Activated CD8-positive, alpha-beta memory T cell treated with anti-CD3 and anti-CD28 coated beads, Interleukin-2, amount 50 U/mL, for 4 hours (primary cell): ENCODE measurements around the gene RPRD1B.
"Not testable (repeated sequence)": the region's sequence is repeated elsewhere in the genome, so short reads cannot be mapped to it uniquely, and the experiment has no call there.

Experiments
- DNase-seq: peaks from one replicate; pipeline ENCODE4 v3.0.0-alpha.2; 2020

Gene RPRD1B

DNA sequence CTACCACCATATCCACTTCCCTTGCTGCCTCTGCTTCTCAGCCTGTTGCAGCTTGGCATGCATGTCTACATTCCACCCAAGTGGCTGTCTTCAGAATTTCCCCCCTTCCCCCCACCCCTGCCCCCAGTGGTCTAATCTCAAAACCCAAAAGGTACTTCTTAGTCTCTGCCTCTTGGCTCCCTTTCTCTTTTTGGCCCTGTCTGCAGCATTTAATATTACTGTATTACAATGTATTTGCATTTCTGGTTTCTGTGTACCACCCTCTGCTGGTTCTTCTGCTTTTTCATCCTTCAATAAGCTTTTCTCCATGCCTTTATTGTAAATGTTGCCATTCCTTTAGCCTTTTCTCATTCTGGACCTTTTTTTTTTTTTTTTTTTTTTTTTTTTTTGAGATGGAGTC, 43.0 kb downstream of the RPRD1B start:
- DNase-seq: no peak

DNA sequence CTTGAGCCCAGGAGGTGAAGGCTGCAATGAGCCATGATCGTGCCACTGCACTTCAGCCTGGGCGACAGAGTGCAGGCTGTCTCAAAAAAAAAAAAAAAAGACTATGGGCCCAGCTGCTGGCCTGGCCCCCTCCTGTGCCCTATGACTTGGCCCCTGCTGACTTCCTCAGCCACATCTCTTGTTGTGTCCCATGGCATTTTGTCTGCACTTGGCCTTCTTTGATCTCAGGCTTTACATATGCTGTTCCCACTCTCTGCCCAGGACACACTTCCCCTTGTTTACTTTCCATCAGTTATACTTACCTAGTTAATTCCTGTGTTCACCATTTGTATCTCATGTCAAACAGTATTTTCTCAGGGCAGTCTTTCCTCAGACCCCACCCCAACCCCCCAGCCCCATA, 44.5 kb downstream of the RPRD1B start:
- DNase-seq: no peak

DNA sequence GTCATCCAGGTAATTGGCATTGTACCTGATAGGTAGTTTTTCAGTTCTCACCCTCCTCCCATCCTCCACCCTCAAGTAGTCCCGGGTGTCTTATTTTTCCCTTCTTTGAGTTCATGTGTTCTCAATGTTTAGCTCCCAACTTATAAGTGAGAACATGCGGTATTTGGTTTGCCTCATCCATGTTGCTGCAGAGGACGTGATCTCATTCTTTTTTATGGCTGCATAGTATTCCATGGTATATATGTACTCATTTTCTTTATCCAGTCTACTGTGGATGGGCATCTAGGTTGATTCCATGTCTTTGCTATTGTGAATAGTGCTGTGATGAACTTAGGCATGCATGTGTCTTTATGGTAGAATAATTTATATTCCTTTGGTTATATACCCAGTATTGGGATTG, 45.8 kb downstream of the RPRD1B start:
- no peak for DNase-seq

GRCh38 chr20:38081575-38081974, 48.0 kb downstream of the RPRD1B start:
- no peak for DNase-seq

DNA sequence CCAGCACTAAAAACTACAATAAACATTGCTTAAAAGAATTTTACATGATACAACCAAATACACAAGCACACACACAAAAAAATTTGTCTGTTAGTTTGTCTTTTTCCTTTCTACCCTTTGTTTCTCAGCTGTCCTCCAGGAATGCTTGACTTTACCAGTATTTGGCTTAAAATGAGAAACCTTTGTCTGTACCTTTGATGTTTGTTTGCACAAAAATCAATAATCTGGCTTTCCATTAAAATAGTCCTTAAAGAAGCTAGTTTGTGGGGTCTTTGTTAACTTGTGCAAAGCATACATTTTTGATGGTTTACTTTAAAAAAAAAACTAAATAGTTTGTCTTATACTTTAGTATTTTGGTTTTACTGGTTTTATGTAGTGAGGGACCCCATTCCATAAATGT, 49.3 kb downstream of the RPRD1B start:
- no peak for DNase-seq

DNA sequence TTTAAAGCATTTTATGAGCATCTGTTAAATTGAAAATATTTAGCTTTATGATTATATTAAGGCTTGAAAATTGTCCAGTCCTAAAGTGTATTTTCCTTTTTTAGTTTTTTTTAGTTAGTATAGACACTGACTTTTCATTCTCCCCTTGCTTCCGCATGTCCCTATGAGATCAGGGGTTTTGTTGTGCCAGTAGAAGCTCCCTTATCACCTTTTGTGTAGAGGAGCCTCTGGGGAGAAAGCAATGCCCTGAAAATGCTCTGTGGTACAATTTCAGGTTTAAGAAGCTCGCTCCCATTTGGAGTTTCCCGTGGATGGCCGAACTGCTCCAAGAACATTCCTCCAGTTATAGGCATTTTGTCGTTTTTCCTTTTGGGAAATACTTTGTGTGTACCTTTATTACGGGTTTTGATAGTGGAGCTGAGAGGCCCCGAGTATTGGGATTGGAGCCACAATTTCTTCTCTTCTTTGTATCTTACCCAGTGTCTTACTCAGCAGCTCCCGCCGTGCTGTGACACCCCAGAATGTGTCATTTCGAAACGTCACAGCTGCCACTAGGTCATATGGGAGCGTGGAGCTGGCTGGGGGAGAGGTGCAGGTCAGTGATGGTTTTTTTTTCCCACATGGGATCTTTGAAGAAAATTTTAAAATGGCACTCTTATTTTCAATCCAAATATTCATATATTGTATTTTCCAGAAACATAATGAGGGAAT, 49.9 kb downstream of the RPRD1B start:
- no peak for DNase-seq

DNA sequence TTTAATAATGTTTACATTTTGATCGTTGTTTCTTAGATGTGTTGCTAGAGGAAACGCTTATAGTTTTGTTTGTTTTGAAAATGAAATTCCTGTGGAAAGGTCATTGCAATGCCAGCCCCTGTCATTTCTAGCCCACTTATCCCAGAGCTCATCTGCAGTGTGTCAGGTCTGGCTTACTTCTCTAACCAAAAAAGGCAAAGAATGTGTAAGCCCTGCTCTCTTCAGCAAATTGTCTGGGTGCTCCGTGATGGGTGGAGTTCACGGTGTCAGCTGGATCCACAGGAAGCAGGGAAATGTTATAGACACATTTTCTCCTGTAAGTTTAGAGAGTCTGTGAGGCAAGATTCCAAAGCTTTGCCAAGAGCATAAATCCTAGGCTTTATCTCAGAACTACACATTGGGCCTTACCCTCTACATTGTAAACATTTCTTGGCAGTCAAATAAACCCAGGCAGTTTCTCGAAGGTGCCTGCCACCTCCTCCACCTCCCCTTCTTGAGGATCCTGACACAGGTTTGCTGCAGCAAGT, 50.9 kb downstream of the RPRD1B start:
- no peak for DNase-seq

- DNase-seq: no peak
These were observed 51.5 kb downstream of the RPRD1B start for GRCh38 chr20:38085026-38085425.

DNA sequence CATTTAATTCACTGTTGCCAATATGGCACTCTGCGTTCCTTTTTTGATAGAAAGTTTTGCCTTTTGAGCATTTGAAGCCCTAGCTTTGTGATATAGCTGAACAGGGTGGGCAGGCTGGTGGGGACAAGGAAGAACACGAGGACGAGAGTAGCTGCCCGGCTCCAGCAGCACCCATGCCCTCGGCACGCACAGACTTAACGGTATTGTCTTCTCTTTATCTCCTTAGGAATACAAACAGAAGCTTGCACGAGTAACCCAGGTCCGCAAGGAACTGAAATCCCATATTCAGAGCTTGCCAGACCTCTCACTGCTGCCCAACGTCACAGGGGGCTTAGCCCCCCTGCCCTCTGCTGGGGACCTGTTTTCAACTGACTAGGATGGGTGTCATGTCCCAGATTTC, 56.0 kb downstream of the RPRD1B start:
- no peak for DNase-seq

GRCh38 chr20:38090061-38090460, 56.5 kb downstream of the RPRD1B start:
- DNase-seq: no peak

DNA sequence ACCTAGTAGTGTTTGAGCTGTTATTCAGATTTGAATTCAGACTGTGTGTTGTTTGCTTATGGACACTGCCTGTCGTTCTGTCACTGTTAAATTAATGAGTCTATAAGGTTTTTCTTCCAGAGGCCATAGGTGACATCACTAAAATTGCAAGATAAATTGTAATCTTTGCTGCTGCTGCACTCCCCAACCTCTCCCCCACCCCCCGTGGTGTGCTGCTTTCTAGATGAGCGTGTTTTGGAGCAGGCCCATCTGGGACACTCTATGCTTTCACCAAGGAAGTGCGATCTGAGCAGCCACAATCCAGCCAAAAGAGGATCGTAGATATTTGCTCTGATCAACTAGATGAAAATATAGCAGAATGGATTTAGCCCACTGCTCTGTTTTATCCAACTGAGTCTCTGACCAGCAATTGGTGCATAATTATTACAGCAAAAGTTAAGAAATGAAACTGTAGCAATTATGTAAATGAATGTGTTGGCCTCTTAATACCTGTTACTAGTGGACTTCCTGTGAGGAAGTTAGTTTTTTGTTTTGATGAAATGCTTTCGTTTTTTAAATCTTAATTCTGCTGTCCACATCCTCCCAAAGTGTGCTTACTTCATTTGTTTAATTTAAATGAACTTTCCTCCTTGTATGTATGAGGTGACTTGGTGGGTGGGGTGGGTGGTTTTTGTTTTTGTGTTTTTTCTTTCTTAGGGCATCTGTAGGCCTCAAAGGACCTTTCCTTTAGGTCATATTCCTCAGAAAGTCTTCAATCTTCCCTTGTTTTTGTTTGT, 58.1 kb downstream of the RPRD1B start:
- DNase-seq: no peak

DNA sequence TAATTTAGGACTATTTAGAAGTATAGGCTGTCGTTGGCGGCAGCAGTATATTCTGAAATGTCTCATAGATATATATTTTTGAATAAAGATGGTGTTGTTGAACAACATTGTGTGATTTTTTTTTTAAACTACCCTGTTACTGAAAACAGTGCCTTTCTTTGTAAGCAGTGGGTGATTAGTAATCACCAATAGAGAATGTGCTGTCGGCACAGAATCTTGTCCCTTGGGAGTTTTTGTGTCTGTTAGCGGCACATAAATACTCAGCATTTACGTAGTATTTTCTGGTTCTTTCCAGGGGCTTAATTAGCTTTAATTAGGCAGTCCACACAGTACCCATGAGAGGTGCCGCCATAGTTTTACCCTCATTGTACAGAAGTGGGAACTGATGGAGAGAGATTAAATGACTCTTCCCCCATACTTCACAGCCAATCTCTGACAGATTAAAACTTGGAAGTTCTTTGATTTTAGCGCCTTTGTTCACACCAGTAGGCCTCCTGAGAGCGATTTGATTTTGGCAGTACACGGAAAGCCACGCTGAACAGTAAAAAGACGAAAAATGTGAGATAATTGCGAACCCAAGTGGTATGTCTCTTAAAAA, 58.8 kb downstream of the RPRD1B start:
- DNase-seq: no peak

- DNase-seq: no peak
These were observed 59.4 kb downstream of the RPRD1B start for GRCh38 chr20:38092915-38093314.

DNA sequence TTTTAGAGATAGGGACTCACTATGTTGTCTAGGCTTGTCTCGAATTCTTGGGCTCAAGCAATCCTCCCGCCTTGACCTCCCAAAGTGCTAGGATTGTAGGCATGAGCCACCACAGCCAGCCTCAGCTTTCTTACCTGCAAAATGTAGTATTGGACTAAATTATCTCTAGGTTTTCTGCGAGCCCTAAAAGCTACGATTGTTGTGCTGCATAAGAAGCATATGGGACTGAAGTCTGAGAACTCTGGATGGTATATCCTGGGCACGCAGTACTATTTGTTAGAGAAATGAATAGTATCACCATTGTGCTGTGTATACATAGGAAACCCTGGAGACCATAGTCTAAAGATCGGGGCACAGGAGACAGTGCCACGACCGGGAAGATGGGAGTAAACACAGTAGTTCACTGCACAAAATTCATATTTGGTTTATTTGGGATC, 60.1 kb downstream of the RPRD1B start:
- DNase-seq: no peak

DNA sequence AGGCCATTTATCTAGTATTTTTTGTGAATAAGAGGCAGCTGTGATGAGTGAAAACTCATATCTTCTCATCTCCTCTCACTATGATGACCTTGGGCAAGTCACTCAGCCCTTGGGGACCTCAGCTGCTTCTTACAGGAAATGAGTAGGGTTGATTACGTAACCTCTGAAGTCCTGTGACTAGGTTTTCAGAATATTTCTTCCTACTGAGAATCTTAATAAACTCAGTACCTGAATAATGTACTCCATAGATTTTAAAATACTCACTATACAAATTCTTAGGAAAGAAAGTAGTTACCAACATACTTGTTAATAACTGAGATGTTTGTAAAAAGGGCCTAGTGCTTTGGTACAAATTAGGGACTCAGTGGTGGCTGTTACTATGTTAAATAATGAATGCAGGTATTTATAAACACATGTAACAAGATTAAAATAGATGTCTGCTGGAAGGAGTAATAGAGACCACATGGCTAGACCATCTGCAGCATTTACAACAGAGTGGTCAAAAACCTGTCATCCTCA, 60.9 kb downstream of the RPRD1B start:
- DNase-seq: no peak

- no peak for DNase-seq
These were observed 61.6 kb downstream of the RPRD1B start for GRCh38 chr20:38095017-38095686.

- no peak for DNase-seq
These were observed 65.4 kb downstream of the RPRD1B start for GRCh38 chr20:38098952-38099351.

- not testable (repeated sequence) for DNase-seq
These were observed 68.7 kb downstream of the RPRD1B start for GRCh38 chr20:38102206-38102605.

GRCh38 chr20:38104285-38104684, 70.7 kb downstream of the RPRD1B start:
- no peak for DNase-seq

GRCh38 chr20:38106461-38106860, 72.9 kb downstream of the RPRD1B start:
- no peak for DNase-seq

DNA sequence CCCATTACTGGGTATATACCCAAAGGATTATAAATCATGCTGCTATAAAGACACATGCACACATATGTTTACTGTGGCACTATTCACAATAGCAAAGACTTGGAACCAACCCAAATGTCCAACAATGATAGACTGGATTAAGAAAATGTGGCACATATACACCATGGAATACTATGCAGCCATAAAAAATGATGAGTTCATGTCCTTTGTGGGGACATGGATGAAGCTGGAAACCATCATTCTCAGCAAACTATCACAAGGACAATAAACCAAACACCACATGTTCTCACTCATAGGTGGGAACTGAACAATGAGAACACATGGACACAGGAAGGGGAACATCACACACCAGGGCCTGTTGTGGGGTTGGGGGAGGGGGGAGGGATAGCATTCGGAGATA, 73.8 kb downstream of the RPRD1B start:
- not testable (repeated sequence) for DNase-seq

GRCh38 chr20:38107916-38108315, 74.4 kb downstream of the RPRD1B start:
- not testable (repeated sequence) for DNase-seq

GRCh38 chr20:38108438-38108985, 75.0 kb downstream of the RPRD1B start:
- no peak for DNase-seq
